Measurements from ENCODE around the gene BLM. TPM values are rescaled to one million over a fixed set of nuclear protein-coding genes. Genes with fewer than 3 reads are reported as not detected.
A peak's percentile ranks its signal among the peaks of the same experiment; 100 is the strongest.

BLM gene
- total RNA-seq, 4 donors from 2014 or later = 11.6 to 18.2 (median 14.5) TPM

- H3K27ac ChIP-seq = no peak overlapping the region
- TF ChIP-seq POLR2A (IDR thresholded peaks at IDR 0.05) = no peak
- no peak for TF ChIP-seq CTCF (IDR thresholded peaks at IDR 0.05 in 4 of 5, conservative IDR thresholded peaks at IDR 0.05 in 1 of 5)
- DNase-seq = no peak
- no peaks in the 10 kb centered on the region for H3K36me3 ChIP-seq
- intact Hi-C loops (cut with DNase I; ENCODE audit: low total_unique reads) (no loop called here), in situ Hi-C loops (cut with MboI; ENCODE audit: low sequenced_read_pairs in 4 of 4) (loop anchor here in 2 of 4 donors (25.0 kb wide), 1 partner anchor 177 kb away; the partner anchor contains the start of gene FES (in 2 of the 2))
- H3K4me3 ChIP-seq = no peak overlapping the region
- no peaks in the 10 kb centered on the region for H3K4me1 ChIP-seq
- no peaks in the 10 kb centered on the region for H3K9me3 ChIP-seq
- no peaks in the 10 kb centered on the region for H3K27me3 ChIP-seq
- peak in 1 of 2 donors; percentile 16 for ATAC-seq
Observed at GRCh38 chr15:90710436-90711027, 6.6 kb upstream of the BLM start.

GRCh38 chr15:90711418-90711824 is 5.7 kb upstream of the BLM start:
- Histone ChIP-seq H3K9me3 (no peaks in the 10 kb centered on the region), H3K36me3 (no peaks in the 10 kb centered on the region), H3K27me3 (no peaks in the 10 kb centered on the region), H3K27ac (no peak overlapping the region), H3K4me3 (no peak overlapping the region), H3K4me1 (peaks cover 0 to 5% of the 10 kb centered on the region in 2 donors)
- in situ Hi-C loops (cut with MboI; ENCODE audit: low sequenced_read_pairs in 4 of 4) (loop anchor here in 2 of 4 donors (25.0 kb wide), 1 partner anchor 176 kb away; the partner anchor contains the start of gene FES (in 2 of the 2)), intact Hi-C loops (cut with DNase I; ENCODE audit: low total_unique reads) (no loop called here)
- ATAC-seq = no peak
- no peak for DNase-seq
- no peak for TF ChIP-seq CTCF (IDR thresholded peaks at IDR 0.05 in 4 of 5, conservative IDR thresholded peaks at IDR 0.05 in 1 of 5)
- no peak for TF ChIP-seq POLR2A (IDR thresholded peaks at IDR 0.05)

- intact Hi-C loops (cut with DNase I; ENCODE audit: low total_unique reads) (no loop called here), in situ Hi-C loops (cut with MboI; ENCODE audit: low sequenced_read_pairs in 4 of 4) (loop anchor here in 2 of 4 donors (25.0 kb wide), 1 partner anchor 175 kb away; the partner anchor contains the start of gene FES (in 2 of the 2))
- Histone ChIP-seq H3K27me3 (no peaks in the 10 kb centered on the region), H3K9me3 (no peaks in the 10 kb centered on the region), H3K27ac (no peak overlapping the region), H3K36me3 (no peaks in the 10 kb centered on the region), H3K4me1 (peaks cover 0 to 7% of the 10 kb centered on the region in 2 donors), H3K4me3 (no peak overlapping the region)
- TF ChIP-seq POLR2A (IDR thresholded peaks at IDR 0.05) (no peak), CTCF (IDR thresholded peaks at IDR 0.05 in 4 of 5, conservative IDR thresholded peaks at IDR 0.05 in 1 of 5) (no peak)
- ATAC-seq = no peak
- DNase-seq = no peak
Observed at GRCh38 chr15:90711842-90712241, 5.3 kb upstream of the BLM start.

- no peak for ATAC-seq
- in situ Hi-C loops (cut with MboI; ENCODE audit: low sequenced_read_pairs in 4 of 4) (loop anchor here in 2 of 4 donors (25.0 kb wide), 1 partner anchor 174 kb away; the partner anchor contains the start of gene FES (in 2 of the 2)), intact Hi-C loops (cut with DNase I; ENCODE audit: low total_unique reads) (no loop called here)
- H3K27ac ChIP-seq = no peak overlapping the region
- peaks cover 4 to 15% of the 10 kb centered on the region in 2 donors for H3K4me1 ChIP-seq
- H3K4me3 ChIP-seq = no peak overlapping the region
- H3K36me3 ChIP-seq = no peaks in the 10 kb centered on the region
- H3K27me3 ChIP-seq = no peaks in the 10 kb centered on the region
- H3K9me3 ChIP-seq = no peaks in the 10 kb centered on the region
- DNase-seq = no peak
- no peak for TF ChIP-seq POLR2A (IDR thresholded peaks at IDR 0.05)
- TF ChIP-seq CTCF (IDR thresholded peaks at IDR 0.05 in 4 of 5, conservative IDR thresholded peaks at IDR 0.05 in 1 of 5) = no peak
Observed at GRCh38 chr15:90713081-90713480, 4.1 kb upstream of the BLM start.
